AG09309 (cell line): Measurements from ENCODE around the gene LRMDA.

Experiments used
- DNase-seq: peaks from one replicate; pipeline ENCODE4 v3.0.0-alpha.2; 2010; ENCODE audit warnings: low read depth
- H3K4me3 ChIP-seq: 2 replicates; pipeline ENCODE4 v1.5.1; 2011; ENCODE audit warnings: mild to moderate bottlenecking, low read depth, low read length, moderate library complexity; ENCODE audit not compliant: control insufficient read depth
- TF ChIP-seq, protein P1 (sequence below): IDR thresholded peaks from 2 replicates; pipeline ENCODE4 v1.5.1; 2011; ENCODE audit warnings: mild to moderate bottlenecking, low read depth, low read length, inconsistent platforms; ENCODE audit not compliant: insufficient read depth, control insufficient read depth; ENCODE audit errors: missing control alignments

Gene LRMDA

DNA sequence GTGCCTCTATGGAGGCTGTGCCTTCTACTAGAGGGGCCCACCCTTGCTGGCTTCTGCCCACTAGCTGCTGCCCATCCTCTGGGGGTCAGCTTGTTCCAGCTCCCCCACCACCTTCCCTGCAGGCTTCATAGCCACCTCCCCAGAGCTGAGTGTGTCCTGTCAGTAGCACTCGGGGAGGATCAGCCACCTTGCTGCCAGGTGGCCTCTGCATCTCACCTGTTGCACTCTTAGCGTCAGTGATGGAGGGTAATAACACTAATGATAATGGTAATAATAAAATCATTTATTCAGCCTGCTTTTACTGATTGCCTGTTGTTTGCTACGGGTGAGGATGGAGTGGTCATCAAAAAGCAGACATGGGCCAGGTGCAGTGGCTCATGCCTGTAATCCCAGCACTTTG is 377.6 kb downstream of the LRMDA start:
- DNase-seq: no peak
- TF ChIP-seq, protein P1, sequence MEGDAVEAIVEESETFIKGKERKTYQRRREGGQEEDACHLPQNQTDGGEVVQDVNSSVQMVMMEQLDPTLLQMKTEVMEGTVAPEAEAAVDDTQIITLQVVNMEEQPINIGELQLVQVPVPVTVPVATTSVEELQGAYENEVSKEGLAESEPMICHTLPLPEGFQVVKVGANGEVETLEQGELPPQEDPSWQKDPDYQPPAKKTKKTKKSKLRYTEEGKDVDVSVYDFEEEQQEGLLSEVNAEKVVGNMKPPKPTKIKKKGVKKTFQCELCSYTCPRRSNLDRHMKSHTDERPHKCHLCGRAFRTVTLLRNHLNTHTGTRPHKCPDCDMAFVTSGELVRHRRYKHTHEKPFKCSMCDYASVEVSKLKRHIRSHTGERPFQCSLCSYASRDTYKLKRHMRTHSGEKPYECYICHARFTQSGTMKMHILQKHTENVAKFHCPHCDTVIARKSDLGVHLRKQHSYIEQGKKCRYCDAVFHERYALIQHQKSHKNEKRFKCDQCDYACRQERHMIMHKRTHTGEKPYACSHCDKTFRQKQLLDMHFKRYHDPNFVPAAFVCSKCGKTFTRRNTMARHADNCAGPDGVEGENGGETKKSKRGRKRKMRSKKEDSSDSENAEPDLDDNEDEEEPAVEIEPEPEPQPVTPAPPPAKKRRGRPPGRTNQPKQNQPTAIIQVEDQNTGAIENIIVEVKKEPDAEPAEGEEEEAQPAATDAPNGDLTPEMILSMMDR: no peak
- no peak overlapping the region for H3K4me3 ChIP-seq

DNA sequence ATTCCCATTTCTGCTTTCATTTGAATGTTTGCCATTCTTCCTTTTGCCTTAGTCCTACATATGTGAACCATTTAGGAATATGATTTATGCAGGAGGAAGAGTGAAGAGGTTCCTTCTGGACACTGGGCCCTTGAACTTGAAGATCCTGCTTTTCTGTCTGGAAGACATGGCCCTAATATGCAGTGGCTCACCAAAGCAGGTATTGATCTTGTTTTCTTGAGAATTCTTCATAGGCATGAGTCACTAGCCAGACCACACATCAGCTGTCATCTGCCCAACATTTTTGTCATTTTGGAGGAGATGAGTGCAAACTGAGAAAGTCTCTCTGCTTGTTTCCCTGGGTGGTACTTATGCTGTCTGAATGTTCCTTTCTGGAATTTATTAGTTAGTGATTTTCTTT is 382.6 kb downstream of the LRMDA start:
- no peak for DNase-seq

DNA sequence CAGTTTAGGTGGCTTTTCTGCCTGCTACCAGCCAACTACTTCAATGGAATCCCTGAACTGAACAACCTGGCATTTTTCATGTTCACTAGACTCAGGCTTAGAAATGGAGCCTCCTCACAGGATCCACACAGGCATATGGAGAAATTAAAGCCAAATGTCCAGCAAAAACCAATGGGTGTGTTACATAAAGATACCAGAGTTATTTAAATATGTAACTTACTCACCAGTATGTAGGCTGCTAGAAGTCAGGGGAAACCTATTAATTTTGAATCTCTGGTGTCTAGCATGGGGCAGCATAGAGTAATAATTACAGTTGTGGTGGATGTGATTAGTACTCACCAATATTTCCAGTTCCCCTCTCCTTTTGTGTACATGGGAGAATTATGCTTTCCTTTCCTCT is 383.6 kb downstream of the LRMDA start:
- no peak overlapping the region for H3K4me3 ChIP-seq
- no peak for DNase-seq
- TF ChIP-seq, protein P1: no peak

More for the DNA sequence above, 382.6 kb downstream of the LRMDA start:
- TF ChIP-seq, protein P1: no peak
- no peak overlapping the region for H3K4me3 ChIP-seq

DNA sequence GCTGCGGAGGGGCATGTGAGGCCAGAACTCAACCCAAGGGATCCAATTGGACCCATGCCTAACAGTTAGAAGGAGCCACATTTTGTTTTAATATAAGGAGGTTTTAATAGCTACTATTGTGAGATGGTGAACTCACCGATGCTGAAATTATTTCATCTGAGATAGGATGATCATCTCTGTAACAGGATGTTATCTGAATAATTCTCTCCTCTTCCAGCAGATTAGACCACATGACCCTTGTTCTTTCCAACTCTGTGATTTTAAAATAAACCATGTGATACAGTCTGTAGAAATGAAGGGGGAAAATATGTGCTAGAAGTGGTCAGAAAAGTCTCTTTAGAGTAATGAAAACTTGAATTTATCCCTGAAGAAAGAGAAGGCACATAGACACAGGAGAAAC is 385.8 kb downstream of the LRMDA start:
- TF ChIP-seq, protein P1: no peak
- no peak overlapping the region for H3K4me3 ChIP-seq

DNA sequence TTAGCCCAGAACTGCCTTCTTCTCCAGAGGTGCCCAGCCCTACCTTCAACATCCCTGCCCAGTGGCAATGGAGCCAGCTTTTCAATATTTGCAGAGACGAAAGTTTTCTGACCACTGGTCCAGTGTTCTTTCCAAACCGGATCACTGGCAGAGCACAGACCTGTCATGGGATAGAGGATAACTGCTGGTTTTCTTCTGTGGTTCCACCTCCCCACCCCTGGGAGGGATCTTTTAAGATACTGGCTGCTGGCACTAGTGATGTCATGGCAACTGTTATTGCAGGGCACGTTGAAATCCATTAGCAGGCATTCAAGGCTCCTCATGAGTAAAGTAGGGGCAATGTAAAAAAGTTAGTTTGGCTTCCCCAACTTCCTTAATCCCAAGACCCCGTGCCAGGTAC is 387.1 kb downstream of the LRMDA start:
- TF ChIP-seq, protein P1: no peak

More for the DNA sequence above, 385.8 kb downstream of the LRMDA start:
- no peak for DNase-seq

DNA sequence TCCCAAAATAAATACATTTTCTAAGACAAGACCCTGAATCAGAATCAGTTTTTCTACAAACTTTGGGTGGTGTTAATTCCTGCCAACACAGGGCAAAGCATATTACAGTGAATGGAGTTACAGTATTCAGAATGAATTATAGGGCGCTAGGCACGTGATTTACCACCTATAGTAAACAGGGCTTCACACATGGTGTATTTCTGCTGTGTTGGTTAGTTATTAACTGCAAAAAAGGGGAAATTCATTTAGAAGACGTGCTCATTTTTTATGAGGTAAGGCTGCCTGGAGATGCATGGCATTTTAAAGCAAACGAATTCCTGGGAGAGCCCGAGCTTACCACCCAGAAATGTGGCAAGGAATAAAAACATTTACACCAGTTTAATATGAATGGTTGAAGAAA is 393.8 kb downstream of the LRMDA start:
- no peak overlapping the region for H3K4me3 ChIP-seq
- TF ChIP-seq, protein P1: no peak
- DNase-seq: no peak

More for the DNA sequence above, 387.1 kb downstream of the LRMDA start:
- no peak for DNase-seq
- no peak overlapping the region for H3K4me3 ChIP-seq

DNA sequence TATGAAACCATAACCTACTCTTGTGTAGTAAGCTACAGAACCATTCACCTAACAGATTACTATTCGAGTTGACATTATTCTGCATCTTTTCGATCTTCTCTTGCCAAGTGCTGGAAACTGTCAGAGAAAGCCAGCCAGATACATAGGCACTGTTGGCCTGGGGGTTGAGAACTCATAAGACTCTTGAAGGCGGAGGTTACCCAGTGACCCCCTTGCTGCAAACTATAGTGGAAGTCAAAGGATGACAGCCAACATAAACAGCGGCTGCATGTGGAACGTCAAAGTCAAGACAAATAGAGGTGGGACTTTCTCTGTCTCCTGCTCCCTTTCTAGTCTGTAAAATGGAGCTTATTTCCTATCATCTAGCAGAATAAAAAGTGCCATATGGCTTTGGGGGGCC is 394.2 kb downstream of the LRMDA start:
- TF ChIP-seq, protein P1: no peak
- DNase-seq: no peak

More for the DNA sequence above, 394.2 kb downstream of the LRMDA start:
- no peak overlapping the region for H3K4me3 ChIP-seq
